GM12878 (cell line): Measurements from ENCODE around the gene LIPG.

Source experiments
- CHD1 ChIP-seq: IDR thresholded peaks from 2 replicates; pipeline ENCODE4 v1.6.1; 2012; ENCODE audit warnings: low read depth, low read length, improper control_type of control experiment
- CHD2 ChIP-seq: IDR thresholded peaks from 2 replicates; pipeline ENCODE4 v1.6.1; 2011; ENCODE audit warnings: low read depth, low read length, improper control_type of control experiment, borderline replicate concordance
- CTCF ChIP-seq, 3 experiments: IDR thresholded peaks in 2 of 3; conservative IDR thresholded peaks in 1 of 3; 2 replicates each; pipeline ENCODE4 v1.5.1; 2011; ENCODE audit warnings: low read depth in 3 of 3, low read length in 3 of 3, mild to moderate bottlenecking in 3 of 3, control low read depth in 2 of 3, moderate library complexity in 2 of 3, inconsistent platforms in 1 of 3, mixed read lengths in 1 of 3; ENCODE audit not compliant: control insufficient read depth in 2 of 3, insufficient read depth in 1 of 3; ENCODE audit errors: extremely low read depth in 1 of 3
- IKZF2 ChIP-seq, 2 experiments: fragments of 450-650 bp; IDR thresholded peaks; 2 replicates each; pipeline ENCODE4 v1.6.1; 2017; ENCODE audit warnings: mild to moderate bottlenecking in 2 of 2, moderate library complexity in 2 of 2
- POLR2AphosphoS5 ChIP-seq: IDR thresholded peaks from 2 replicates; pipeline ENCODE4 v1.6.1; 2011; ENCODE audit warnings: mild to moderate bottlenecking, low read length, inconsistent platforms
- RAD21 ChIP-seq: IDR thresholded peaks from 2 replicates; pipeline ENCODE4 v1.6.1; 2011; ENCODE audit warnings: mild to moderate bottlenecking, low read depth, low read length, moderate library complexity; ENCODE audit not compliant: insufficient read depth
- RCOR1 ChIP-seq: conservative IDR thresholded peaks from 2 replicates; pipeline ENCODE4 v1.6.1; 2012; ENCODE audit warnings: low read depth, low read length, improper control_type of control experiment
- SIN3A ChIP-seq: IDR thresholded peaks from 2 replicates; pipeline ENCODE4 v1.6.1; 2012; ENCODE audit warnings: low read depth, low read length, improper control_type of control experiment
- SRF ChIP-seq, 2 experiments: IDR thresholded peaks; 2 replicates each; pipeline ENCODE4 v1.6.1; 2011; ENCODE audit warnings: low read depth in 2 of 2, low read length in 2 of 2, mild to moderate bottlenecking in 1 of 2, moderate library complexity in 1 of 2
- TAF1 ChIP-seq: IDR thresholded peaks from 2 replicates; pipeline ENCODE4 v1.6.1; 2011; ENCODE audit warnings: mild to moderate bottlenecking, low read depth, low read length, borderline replicate concordance
- YY1 ChIP-seq: IDR thresholded peaks from 2 replicates; pipeline ENCODE4 v1.6.1; 2011; ENCODE audit warnings: low read depth, mild to moderate bottlenecking, low read length

- no peak for TF ChIP-seq SRF (IDR thresholded peaks at IDR 0.05; ENCODE audit: low read depth in 2 of 2, low read length in 2 of 2)
- no peak for TF ChIP-seq CHD2
- no peak for TF ChIP-seq CHD1
- no peak for TF ChIP-seq RAD21
- TF ChIP-seq RCOR1, result no peak
- no peak for TF ChIP-seq POLR2AphosphoS5
- TF ChIP-seq TAF1, result no peak
- no peak for TF ChIP-seq CTCF (IDR thresholded peaks at IDR 0.05 in 2 of 3, conservative IDR thresholded peaks at IDR 0.05 in 1 of 3; ENCODE audit: control insufficient read depth in 2 of 3, extremely low read depth in 1 of 3, insufficient read depth in 1 of 3, low read depth in 3 of 3, low read length in 3 of 3)
- no peak for TF ChIP-seq IKZF2 (IDR thresholded peaks at IDR 0.05)
- TF ChIP-seq YY1, result no peak
- no peak for TF ChIP-seq SIN3A
Observed at GRCh38 chr18:49609256-49610021, 47.6 kb downstream of the LIPG start.
